Endometrium (tissue), 2 donors: ENCODE results near the gene NFATC4.

Source experiments
- FAIRE-seq: peaks from 2 replicates; lab custom pipeline; 2012; peaks lifted over from hg19 to GRCh38; lab: Jason Lieb, UNC
- donor health status: control.
- donor health status: control.

The NFATC4 gene

GRCh38 chr14:24389226-24389848 is 21.4 kb downstream of the NFATC4 start:
- FAIRE-seq: no peak

GRCh38 chr14:24390701-24391468 is 22.9 kb downstream of the NFATC4 start:
- FAIRE-seq: no peak

GRCh38 chr14:24392325-24393091 is 24.5 kb downstream of the NFATC4 start:
- FAIRE-seq: no peak

GRCh38 chr14:24394275-24394674 is 26.3 kb downstream of the NFATC4 start:
- FAIRE-seq: no peak

- FAIRE-seq: no peak
Observed at GRCh38 chr14:24395609-24396582, 27.9 kb downstream of the NFATC4 start.

GRCh38 chr14:24397639-24398292 is 29.8 kb downstream of the NFATC4 start:
- FAIRE-seq: no peak

- FAIRE-seq: no peak
Observed at GRCh38 chr14:24398293-24398652, 30.3 kb downstream of the NFATC4 start.

- no peak for FAIRE-seq
Observed at GRCh38 chr14:24398653-24399446, 30.9 kb downstream of the NFATC4 start, which contains the start of gene NYNRIN. Gene NYNRIN (plus strand): TSS chr14:24399003. CDS start chr14:24399247, 244 bp downstream.

- FAIRE-seq: no peak
Observed at GRCh38 chr14:24399447-24399822, 31.5 kb downstream of the NFATC4 start.

- no peak for FAIRE-seq
Observed at GRCh38 chr14:24399999-24400718, 32.2 kb downstream of the NFATC4 start.

- FAIRE-seq: no peak
Observed at GRCh38 chr14:24401810-24402702, 34.1 kb downstream of the NFATC4 start.

GRCh38 chr14:24403294-24403998 is 35.5 kb downstream of the NFATC4 start:
- FAIRE-seq: no peak

GRCh38 chr14:24404814-24405213 is 36.8 kb downstream of the NFATC4 start:
- no peak for FAIRE-seq

- FAIRE-seq: no peak
Observed at GRCh38 chr14:24406416-24406815, 38.4 kb downstream of the NFATC4 start.

GRCh38 chr14:24407608-24408325 is 39.8 kb downstream of the NFATC4 start:
- FAIRE-seq: no peak

GRCh38 chr14:24408764-24409163 is 40.8 kb downstream of the NFATC4 start:
- FAIRE-seq: no peak

GRCh38 chr14:24409192-24409591 is 41.2 kb downstream of the NFATC4 start:
- no peak for FAIRE-seq
